NCI-H1417 treated with DMSO at 0.1 percent for 48 hours (cell line): ENCODE data around the gene GMPR.

ENCODE experiments used
- DNase-seq: peaks from one replicate; lab custom pipeline; 2025; lab: John Stamatoyannopoulos, UW

Gene GMPR

GRCh38 chr6:16302721-16303552 is 64.5 kb downstream of the GMPR start:
- DNase-seq = no peak

- DNase-seq = no peak
Measured at GRCh38 chr6:16305246-16305725, 66.9 kb downstream of the GMPR start.

GRCh38 chr6:16305788-16306187 is 67.4 kb downstream of the GMPR start:
- DNase-seq = no peak

- no peak for DNase-seq
Measured at GRCh38 chr6:16306334-16306733, 67.9 kb downstream of the GMPR start.

- no peak for DNase-seq
Measured at GRCh38 chr6:16311763-16312162, 73.4 kb downstream of the GMPR start.

- DNase-seq = no peak
Measured at GRCh38 chr6:16313732-16314131, 75.3 kb downstream of the GMPR start.

GRCh38 chr6:16314296-16314695 is 75.9 kb downstream of the GMPR start:
- DNase-seq = no peak

GRCh38 chr6:16316741-16317251 is 78.4 kb downstream of the GMPR start:
- no peak for DNase-seq

- DNase-seq = no peak
Measured at GRCh38 chr6:16318538-16318937, 80.2 kb downstream of the GMPR start.

- DNase-seq = no peak
Measured at GRCh38 chr6:16318953-16319720, 80.8 kb downstream of the GMPR start.

GRCh38 chr6:16319813-16320532 is 81.6 kb downstream of the GMPR start:
- DNase-seq = no peak

GRCh38 chr6:16320533-16321340 is 82.3 kb downstream of the GMPR start:
- no peak for DNase-seq

- DNase-seq = no peak
Measured at GRCh38 chr6:16321341-16321710, 82.9 kb downstream of the GMPR start.

GRCh38 chr6:16321826-16322225 is 83.4 kb downstream of the GMPR start:
- no peak for DNase-seq

GRCh38 chr6:16322666-16323312 is 84.4 kb downstream of the GMPR start:
- DNase-seq = peak; percentile 62

GRCh38 chr6:16324184-16324583 is 85.8 kb downstream of the GMPR start:
- DNase-seq = no peak

- no peak for DNase-seq
Measured at GRCh38 chr6:16324606-16325225, 86.3 kb downstream of the GMPR start.

GRCh38 chr6:16326531-16326930 is 88.1 kb downstream of the GMPR start:
- no peak for DNase-seq

- DNase-seq = no peak
Measured at GRCh38 chr6:16326971-16327776, 88.8 kb downstream of the GMPR start.
